Inferior parietal cortex (tissue), 1 donor: ENCODE results near the gene SLC10A2.
"Not testable (repeated sequence)": the region's sequence is repeated elsewhere in the genome, so short reads cannot be mapped to it uniquely, and the experiment has no call there.

ENCODE experiments used
- DNase-seq: peaks from one replicate; pipeline ENCODE4 v3.0.0-alpha.2; 2016; ENCODE audit errors: extremely low spot score

Gene SLC10A2, protein sequence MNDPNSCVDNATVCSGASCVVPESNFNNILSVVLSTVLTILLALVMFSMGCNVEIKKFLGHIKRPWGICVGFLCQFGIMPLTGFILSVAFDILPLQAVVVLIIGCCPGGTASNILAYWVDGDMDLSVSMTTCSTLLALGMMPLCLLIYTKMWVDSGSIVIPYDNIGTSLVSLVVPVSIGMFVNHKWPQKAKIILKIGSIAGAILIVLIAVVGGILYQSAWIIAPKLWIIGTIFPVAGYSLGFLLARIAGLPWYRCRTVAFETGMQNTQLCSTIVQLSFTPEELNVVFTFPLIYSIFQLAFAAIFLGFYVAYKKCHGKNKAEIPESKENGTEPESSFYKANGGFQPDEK

DNA sequence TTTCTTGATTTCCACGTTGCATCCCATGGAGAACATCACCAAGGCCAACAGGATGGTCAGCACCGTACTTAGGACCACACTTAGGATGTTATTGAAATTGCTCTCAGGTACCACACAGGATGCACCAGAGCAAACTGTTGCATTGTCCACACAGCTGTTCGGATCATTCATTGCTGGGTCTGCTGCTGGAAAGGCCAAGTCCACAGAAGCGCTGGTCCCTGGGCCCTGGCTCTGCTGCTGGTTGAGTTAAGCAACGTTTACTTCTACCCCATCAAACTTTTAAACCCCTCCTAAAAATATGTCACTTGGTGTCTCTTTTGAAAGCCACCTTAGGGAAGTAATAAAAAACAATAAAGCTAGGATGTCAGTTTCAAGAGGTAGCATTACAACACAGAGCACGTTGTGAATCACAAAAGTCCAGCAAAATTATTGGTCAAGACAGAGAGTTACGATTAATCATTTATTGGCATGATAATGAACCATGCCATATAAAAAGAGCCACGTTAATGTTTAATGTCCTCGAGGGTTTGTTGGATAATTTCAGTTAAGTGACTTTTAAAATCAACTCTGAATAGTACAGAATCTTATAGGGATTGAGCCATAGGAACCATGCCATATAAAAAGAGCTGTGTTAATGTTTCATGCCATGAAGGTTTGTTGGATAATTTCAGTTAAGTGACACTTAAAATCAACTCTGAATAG is at the start of gene SLC10A2:
SLC10A2 (minus strand) TSS at position 339 of the 702 bp plus-strand sequence; CDS start at position 171, 168 bp downstream.
- DNase-seq = no peak

DNA sequence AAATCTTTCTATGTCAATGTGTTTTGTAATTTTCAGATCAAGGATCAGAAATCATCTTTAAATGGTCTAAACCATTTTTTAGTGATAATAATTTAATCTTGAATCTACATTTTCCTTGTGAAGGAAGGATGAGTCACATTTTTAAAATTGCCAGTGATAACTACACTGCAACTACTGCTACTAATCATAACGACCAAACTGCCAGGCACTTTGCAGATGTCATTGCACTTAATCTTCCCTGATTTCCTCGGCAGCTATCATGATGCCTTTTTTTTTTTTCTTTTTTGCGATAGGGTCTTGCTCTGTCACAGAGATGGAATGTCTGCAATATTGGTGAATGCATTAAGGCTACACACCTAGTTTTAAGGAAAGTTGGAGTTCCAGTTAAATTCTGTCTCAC is 41.4 kb upstream of the SLC10A2 start:
- no peak for DNase-seq

DNA sequence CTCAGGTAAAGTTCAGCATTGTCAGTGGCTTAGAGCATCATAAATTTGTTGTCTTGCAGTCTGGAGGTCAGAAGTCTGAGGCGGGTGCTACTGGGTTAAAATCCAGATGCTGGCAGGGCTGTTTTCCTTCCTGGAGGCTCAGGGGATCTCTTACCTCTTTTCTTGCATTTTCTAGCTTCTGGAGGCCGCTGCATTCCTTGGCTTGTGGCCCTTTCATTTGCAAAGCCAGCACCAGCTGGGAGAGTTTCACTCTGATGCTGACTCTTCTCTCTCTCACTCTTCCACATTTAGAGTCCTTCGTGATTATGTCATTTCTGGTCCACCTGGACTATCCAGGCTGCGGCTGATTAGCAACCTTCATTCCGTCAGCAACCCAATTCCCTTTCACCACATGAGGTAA is 38.1 kb upstream of the SLC10A2 start:
- DNase-seq = no peak

DNA sequence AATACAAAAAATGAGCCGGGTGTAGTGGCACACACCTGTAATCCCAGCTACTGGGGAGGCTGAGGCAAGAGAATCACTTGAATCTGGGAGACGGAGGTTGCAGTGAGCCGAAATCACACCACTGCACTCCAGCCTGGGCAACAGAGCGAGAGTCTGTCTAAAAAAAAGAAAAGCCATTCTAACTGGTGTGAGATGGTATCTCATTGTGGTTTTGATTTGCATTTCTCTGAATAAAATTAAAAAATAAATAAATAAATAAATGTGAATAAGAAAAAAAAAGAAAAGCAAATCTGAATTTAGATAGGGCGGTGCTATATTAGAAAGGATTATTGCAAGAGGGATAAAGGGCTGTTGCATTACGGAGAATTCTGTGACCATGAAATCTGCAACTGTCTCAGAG is 37.2 kb upstream of the SLC10A2 start:
- not testable (repeated sequence) for DNase-seq

DNA sequence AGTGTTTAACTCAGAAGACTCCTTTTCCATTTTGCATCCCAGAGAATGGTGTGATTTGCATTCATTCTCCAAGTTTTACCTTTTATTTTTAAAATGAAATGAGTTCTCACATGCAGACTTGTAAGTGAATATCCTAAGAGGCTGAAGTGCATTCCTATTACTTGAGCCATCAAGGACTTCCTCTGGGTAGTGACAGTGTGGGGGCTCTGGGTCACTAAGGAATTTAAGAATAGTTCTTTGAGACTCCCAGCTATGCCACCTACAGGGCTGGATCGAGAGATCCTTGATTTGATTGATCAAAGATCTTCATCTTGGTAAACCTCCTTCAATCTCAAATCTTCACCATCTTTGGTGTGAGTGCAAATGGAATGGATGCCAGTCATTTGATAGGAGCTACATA is 36.3 kb upstream of the SLC10A2 start:
- no peak for DNase-seq

DNA sequence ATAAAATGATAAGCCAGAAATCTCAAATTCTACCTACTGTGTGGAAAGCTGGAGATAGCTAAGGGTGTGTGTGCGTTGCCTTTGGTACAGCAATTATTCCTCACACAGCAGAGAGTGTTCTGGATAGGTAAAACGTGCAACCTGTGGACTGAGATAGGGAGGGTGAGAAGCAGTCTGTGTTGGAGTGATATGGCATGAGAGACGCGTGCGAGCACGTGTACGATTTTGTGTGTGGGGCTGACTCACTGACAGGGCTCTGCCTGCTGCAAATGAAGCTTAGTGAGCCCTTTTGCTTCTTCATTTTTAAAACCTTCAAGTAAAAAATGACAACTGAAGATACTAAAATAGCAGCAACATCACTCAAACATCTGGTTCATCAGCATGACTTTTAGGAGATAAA is 35.7 kb upstream of the SLC10A2 start:
- no peak for DNase-seq

DNA sequence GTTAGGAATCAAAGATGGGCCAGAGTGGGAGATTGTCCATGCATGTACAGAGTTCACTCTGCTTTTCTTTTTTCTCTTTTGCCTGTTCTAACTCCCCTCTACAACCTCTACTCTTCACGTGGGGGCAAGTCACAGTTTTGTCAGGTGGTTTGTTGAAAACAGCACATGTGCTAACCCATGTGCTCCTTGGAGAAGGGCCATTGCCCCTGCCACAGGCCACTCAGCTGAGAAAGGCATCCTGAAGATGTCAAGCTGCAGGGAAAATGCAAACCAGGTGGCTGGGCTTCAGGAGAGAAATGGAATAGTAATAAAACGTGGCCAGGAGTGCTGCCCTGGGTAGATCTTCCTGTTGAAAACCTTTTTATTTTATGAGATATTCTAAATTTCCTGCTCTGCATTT is 35.3 kb upstream of the SLC10A2 start:
- no peak for DNase-seq

DNA sequence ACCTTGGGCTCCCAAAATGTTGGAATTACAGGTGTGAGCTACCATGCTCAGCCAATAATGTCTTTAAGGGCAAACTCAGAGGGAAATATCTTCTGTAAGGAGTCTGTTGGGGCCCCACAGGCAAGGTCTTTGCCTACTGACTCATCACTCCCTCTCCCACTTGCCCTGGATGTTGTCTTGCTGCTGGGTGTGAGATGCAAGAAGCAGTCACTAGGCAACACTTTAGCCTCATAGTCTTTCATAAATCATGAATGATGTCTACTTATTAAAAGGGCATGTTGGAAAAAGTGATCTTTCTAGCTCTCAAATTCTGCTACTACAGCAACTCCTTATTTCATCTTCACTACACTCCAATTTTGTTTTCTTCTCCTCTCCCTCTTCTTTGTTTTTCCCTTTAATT is 34.6 kb upstream of the SLC10A2 start:
- no peak for DNase-seq

DNA sequence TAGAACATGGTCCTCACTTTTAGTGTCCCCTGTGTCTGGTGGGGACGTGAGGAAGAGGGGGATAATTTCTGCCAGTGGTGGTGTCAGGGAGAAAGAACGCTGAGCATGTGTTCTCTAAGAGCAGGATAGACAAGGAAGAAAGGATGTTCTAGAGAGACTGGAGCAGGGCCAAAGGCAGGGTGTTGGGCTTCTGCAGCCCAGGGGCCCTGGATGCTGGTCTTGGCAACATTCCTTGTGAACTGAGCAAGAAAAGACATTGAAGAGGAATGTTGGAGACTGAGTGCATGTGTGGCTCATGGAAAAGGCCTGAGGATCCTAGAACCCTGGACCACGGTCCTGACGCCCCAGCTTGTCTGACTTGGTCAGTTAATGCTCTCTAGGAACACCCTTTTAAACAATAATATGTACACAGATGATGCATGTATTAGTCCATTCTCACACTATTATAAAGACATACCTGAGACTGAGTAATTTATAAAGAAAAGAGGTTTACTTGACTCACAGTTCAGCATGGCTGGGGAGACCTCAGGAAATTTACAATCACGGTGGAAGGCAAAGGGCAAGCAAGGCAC is 33.6 kb upstream of the SLC10A2 start:
- no peak for DNase-seq

DNA sequence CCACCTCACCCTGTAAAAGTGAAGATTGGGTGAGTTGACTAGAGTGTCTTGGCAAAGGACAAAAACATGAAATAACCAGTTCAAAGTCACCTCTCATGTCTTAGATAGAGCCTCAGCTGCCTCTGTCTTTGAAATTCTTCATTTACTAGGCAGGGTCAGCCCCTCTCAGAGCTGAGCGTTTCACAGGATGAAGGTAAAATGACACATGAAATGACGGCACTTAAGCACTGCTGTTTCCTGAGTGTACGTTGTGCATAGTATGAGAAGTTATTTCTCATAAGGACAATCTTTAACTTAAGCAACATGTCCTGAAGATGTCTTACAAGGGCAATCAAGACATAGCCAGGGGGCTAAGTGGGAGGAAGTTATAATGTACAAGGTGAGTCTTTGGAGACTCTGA is 32.3 kb upstream of the SLC10A2 start:
- DNase-seq = no peak

DNA sequence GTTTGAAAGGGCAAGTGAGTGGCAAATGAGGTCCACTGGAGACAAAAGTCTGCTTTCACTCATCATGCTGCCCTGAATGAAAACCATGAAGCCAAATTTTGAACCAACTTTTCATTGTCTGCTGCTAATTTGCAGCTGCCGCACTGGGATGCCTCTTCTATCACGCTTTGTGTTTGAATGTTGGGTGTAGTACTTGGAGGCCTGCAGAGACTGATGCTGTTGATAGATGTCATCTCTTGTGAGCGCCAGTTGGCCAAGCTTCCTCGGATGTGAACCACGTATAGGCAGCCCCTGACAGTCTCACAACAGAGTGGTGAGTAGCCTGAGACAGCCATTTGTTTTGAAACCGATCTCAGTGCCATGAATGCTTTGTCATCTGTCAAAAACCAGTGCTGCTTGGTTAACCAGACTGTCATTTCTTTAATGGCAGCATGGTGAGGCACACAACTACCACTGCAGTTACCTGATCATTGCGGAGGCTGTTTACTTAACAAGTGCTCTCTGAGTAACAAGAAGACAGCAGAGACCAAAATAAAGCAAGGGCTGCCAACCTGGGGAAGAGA is 31.2 kb upstream of the SLC10A2 start:
- peak; percentile 67 for DNase-seq

DNA sequence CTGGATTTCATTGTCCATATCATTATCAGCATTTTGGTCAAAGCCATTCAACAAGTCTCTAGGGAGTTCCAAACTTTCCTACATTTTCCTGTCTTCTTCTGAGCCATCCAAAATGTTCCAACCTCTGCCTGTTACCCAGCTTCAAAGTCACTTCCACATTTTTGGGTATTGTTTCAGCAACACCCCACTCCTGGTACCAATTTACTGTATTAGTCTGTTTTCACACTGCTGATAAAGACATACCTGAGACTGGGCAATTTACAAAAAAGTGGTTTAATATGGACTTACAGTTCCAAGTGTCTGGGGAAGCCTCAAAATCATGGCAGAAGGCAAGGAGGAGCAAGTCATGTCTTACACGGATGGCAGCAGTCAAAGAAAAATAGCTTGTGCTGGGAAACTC is 27.4 kb upstream of the SLC10A2 start:
- not testable (repeated sequence) for DNase-seq

DNA sequence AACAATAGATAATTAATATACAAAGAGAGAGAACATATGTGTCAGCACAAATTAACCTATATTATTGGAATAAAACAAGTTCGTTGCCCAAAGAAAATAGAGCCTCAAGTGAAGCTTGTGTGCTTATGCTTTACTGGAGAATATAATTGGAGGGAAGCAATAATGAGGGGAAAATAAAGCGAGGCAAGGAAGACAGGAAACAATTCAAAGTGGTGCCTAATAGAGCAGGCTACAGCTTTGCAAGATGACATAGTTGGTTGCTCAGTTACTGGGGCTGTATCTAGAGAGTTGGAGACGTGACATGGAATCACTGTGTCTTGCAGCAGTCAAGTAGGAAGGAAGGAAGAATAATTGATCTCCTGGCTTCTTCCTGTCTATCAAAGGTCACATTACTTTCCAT is 21.1 kb upstream of the SLC10A2 start:
- DNase-seq = no peak

DNA sequence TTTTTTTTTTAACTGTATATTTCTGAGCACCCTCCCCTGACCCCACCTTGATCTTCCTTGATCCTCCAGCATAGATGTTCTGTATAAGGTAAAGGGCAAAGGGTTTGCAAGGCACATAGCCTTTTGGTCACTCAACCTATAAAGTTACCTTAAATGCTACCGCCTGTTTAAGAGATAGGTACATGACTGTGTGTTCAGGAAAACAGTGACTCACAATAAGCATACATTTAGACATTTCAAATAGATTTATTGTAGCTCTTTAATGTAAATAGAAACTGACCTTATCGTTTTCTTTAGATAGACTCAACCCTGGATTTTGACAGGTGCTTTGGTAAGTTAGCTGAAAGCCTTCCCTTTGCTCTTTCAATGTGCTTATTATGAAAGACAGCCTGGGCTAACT is 15.2 kb upstream of the SLC10A2 start:
- DNase-seq = no peak

DNA sequence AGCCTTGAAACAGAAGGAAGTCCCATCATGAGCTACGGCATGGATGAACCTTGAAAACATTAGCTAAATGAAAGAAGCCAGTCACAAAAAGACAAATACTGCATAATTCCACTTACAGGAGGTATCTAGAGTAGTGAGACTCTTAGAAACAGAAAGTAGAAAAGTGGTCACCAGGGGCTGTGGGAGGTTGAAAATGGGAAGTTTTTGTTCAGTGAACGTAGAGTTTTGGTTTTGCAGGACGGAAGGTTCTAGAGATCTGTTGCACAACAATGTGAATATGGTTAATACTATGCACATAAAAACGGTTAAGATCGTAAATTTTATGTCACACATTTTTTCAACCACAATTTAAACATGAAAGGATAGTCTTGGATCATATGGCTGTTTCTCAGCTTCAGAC is 11.9 kb upstream of the SLC10A2 start:
- DNase-seq = no peak

DNA sequence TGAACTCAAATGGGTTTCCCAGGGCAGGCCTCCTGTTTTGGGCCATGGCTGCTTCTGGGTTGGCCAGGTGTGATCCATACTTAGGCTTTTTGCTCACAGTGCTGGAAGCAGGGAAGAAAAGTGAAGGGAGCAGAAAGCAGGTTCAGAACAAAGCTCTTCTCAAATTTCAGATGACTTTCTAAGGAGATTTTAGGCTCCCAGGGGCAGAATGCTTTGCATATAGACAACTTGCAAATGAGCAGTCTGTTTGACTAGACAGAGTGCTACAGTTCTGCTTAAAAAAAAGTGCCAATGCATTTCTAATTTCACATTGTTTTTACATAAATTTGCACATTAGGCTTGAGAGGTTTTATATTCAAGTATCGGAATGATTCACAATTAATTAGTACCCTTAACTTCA is 2.6 kb upstream of the SLC10A2 start:
- no peak for DNase-seq

DNA sequence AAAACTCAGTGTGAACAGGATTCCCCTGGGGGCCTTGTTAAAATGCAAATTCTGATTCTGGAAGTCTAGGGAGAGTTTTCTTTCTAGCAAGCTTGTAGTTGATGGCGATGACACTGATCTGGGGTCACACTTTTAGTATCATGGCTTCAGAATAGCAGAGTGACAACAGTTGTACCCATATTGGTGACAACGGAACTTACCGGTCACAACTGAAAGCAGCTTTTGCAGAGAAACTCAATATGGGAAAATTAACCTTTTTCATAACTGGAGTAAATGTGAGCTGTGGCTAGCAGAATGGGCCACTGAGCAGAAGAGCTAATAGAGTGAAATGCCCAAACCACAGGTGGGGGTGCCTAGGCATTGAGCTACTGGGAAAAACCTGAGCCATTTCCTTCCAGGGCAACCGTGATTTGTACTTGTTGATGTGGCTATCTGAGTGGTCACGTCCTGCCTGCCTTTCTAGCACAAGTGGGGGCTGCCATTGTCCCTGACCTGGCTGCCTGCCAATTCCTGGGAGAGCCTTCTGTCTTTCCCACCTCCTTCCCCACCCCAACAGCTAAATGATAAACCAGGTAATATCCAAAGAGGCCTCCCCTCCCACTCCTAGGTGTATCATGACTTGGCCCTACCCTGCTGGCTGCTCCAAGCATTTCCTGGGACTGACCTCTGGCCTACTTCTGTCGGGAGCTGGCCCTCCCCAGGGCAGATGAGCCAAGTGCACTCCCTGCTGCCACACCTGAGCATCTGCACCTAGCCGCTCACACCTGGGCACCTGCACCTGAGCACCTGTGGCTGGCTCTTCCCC is 1.7 kb upstream of the SLC10A2 start:
- DNase-seq = no peak

DNA sequence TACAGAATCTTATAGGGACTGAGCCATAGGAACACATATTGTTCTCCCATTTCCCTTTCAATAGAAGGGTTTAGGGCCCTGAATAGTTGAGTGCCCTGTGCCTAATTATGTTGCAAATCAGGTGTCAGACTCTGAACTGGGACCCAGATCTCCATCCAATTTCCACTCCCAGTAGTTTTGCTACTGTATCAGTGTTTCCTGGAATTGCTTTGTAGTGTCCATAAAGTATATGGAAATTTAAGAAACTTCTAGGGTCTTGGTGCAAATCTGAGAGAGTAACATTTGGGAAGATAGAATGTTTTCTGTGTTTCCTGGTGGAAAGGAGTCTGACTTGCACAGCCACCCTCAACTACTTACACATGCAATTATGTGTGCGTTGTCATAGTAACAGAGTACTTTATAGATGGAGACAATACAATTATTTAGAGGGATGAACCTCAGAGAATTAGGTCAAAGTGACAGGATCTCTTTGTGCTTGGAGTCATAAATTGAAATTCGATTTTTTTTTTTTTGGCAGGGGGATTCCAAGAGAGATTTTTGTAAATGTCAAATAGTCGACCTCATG is 646 bp upstream of the SLC10A2 start:
- DNase-seq = no peak

DNA sequence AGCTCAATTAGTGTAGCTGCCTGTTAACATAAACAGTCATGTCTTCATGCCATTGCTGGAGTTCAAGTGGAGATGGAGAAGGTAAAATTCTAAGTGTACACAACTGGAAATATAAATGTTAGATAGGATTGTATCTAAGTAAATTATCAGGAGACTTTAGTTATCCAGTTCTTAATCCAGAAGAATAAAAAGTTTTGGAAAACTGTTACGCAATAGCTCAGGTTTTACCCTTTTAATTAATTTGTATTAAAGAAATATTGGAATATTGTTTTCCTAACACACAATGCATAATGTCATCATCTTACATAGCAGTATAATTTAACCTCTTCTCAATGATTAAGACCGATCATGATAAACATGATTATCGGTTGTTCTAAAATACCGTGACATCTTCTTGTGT is 2.8 kb downstream of the SLC10A2 start:
- no peak for DNase-seq

DNA sequence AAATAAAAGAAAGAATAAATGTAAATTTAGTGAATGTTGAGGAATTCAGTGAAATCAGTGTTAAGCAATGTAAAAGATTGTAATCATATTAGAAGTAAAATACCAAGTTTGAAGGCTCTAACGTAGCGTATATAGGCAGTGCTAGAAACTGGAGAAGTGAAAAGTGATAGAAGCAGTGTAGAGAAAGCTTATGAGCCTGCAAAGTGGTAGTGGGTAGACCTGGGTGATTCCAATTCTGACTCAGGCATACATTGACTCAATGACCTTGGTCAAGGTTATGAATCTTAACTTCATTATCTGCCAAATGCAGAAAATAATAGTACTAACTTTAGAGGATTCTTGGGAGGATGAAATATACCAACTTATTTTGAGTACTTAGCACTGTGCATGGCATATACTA is 4.1 kb downstream of the SLC10A2 start:
- no peak for DNase-seq

DNA sequence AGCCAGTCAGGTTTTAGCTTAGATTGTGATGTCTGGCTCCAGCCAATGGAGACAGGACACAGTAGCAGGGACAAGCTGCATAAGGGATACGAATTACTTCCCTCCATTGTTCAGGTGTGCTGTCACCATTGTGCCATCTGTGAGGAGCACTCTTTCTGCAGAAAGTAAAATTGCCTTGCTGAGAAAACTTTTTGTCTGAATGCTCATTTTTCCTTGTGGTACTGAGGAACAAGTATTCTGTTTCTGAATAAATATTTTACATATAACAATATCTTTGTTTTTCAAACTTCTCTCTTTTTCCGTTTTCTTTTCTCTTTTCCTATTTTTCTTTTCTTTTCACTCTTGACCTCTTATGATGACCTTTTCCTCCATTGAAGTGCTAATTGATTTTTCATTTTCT is 10.2 kb downstream of the SLC10A2 start:
- no peak for DNase-seq

DNA sequence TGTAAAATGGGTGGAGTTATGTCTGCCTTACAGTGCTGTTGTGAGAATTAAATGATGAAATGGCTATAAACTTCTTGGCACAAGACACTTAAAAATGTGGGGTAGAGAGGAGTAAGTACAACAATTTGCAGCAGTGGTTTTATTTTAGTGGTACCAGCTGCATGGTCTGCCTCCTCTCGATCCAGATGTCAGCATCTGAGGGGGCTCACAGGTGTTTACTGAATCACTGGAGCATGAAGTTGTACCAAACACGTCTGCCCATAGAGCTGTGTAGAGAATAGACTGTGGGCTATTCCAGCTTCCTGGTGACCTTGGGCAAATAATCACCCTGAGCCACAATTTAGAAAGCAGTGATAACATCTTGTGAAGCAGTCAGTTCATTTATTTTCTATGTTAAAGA is 11.1 kb downstream of the SLC10A2 start:
- no peak for DNase-seq
